Stimulated activated CD8-positive, alpha-beta memory T cell treated with anti-CD3 and anti-CD28 coated beads, Interleukin-4, amount 100 ng/mL, for 24 hours (primary cell): Measurements from ENCODE around the gene CSF1R.

Experiments
- DNase-seq: peaks from one replicate; pipeline ENCODE4 v3.0.0-alpha.2; 2020; ENCODE audit warnings: low read depth

The CSF1R gene

GRCh38 chr5:150023136-150023535 is 63.2 kb downstream of the CSF1R start:
- no peak for DNase-seq

- DNase-seq, result no peak
These were observed 63.7 kb downstream of the CSF1R start for GRCh38 chr5:150022681-150023080.

GRCh38 chr5:150022158-150022531 is 64.2 kb downstream of the CSF1R start:
- no peak for DNase-seq

- no peak for DNase-seq
These were observed 64.7 kb downstream of the CSF1R start for GRCh38 chr5:150021491-150022157.

- DNase-seq, result no peak
These were observed 66.1 kb downstream of the CSF1R start for GRCh38 chr5:150020249-150020648.

- no peak for DNase-seq
These were observed 68.9 kb downstream of the CSF1R start for GRCh38 chr5:150017226-150018005.

- no peak for DNase-seq
These were observed 69.8 kb downstream of the CSF1R start for GRCh38 chr5:150016537-150016936.

GRCh38 chr5:150015415-150015814 is 70.9 kb downstream of the CSF1R start:
- DNase-seq, result no peak

GRCh38 chr5:150014456-150014855 is 71.9 kb downstream of the CSF1R start:
- DNase-seq, result no peak

GRCh38 chr5:150013931-150014330 is 72.4 kb downstream of the CSF1R start:
- DNase-seq, result no peak

GRCh38 chr5:150009671-150010387 is 76.5 kb downstream of the CSF1R start:
- DNase-seq, result no peak

GRCh38 chr5:150007050-150007449 is 79.3 kb downstream of the CSF1R start:
- no peak for DNase-seq

- no peak for DNase-seq
These were observed 80.0 kb downstream of the CSF1R start for GRCh38 chr5:150006318-150006717.
